Skeletal muscle satellite cell (primary cell): ENCODE measurements around the gene TIMP4.

ENCODE experiments used
- H3K27me3 ChIP-seq: 2 replicates; pipeline ENCODE4 v1.7.0; 2013; ENCODE audit warnings: low read length; ENCODE audit not compliant: control insufficient read depth, insufficient read depth
- H3K36me3 ChIP-seq: 2 replicates; pipeline ENCODE4 v1.7.0; 2013; ENCODE audit warnings: mild to moderate bottlenecking, control low read depth, low read length; ENCODE audit not compliant: insufficient read depth
- H3K4me1 ChIP-seq: 2 replicates; pipeline ENCODE4 v1.7.0; 2013; ENCODE audit warnings: low read length; ENCODE audit not compliant: control insufficient read depth, insufficient read depth
- H3K4me2 ChIP-seq: 2 replicates; pipeline ENCODE4 v1.7.0; 2013; ENCODE audit warnings: mild to moderate bottlenecking, low read length
- H3K4me3 ChIP-seq: 2 replicates; pipeline ENCODE4 v1.7.0; 2013; ENCODE audit warnings: low read length
- H3K9ac ChIP-seq: 2 replicates; pipeline ENCODE4 v1.7.0; 2013; ENCODE audit warnings: mild to moderate bottlenecking, low read depth, low read length, moderate library complexity
- H3K9me3 ChIP-seq: replicated peaks from 2 replicates; pipeline ENCODE4 v1.7.0; 2013; ENCODE audit warnings: mild to moderate bottlenecking, control low read depth, low read length

Gene TIMP4

DNA sequence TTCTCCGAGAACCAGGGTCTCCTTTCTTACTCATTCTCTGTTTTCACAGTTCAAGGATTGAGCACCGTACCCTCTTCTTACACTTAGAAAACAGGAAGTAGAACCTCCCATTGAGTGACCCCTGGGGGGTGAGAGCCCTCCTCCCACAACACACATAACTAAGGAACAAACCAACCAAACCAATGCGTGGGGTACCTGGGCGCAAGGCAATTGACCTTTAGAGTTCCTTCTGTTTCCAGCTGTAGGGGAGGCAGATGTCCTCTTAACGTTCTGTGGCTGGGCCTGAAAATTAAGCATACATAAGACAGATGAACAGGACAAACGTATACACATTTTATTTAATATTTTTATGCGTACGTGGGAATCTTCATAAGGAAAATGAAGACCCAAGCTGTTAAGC lies 33.5 kb upstream of the TIMP4 start:
- Histone ChIP-seq H3K27me3 (no peaks in the 10 kb centered on the region), H3K4me3 (no peak overlapping the region), H3K9me3 (no peaks in the 10 kb centered on the region), H3K36me3 (no peaks in the 10 kb centered on the region), H3K9ac (no peak overlapping the region), H3K4me1 (peaks cover 51% of the 10 kb centered on the region), H3K4me2 (no peak overlapping the region)

GRCh38 chr3:12191559-12191958 lies 32.8 kb upstream of the TIMP4 start:
- Histone ChIP-seq H3K4me3 (no peak overlapping the region), H3K4me1 (peaks cover 56% of the 10 kb centered on the region), H3K9ac (no peak overlapping the region), H3K9me3 (no peaks in the 10 kb centered on the region), H3K27me3 (no peaks in the 10 kb centered on the region), H3K4me2 (no peak overlapping the region), H3K36me3 (no peaks in the 10 kb centered on the region)

GRCh38 chr3:12190832-12191231 lies 32.1 kb upstream of the TIMP4 start:
- no peaks in the 10 kb centered on the region for H3K27me3 ChIP-seq
- H3K36me3 ChIP-seq: no peaks in the 10 kb centered on the region
- H3K4me1 ChIP-seq: peaks cover 56% of the 10 kb centered on the region
- H3K4me2 ChIP-seq: no peak overlapping the region
- no peak overlapping the region for H3K9ac ChIP-seq
- no peak overlapping the region for H3K4me3 ChIP-seq
- no peaks in the 10 kb centered on the region for H3K9me3 ChIP-seq

- Histone ChIP-seq H3K4me1 (peaks cover 53% of the 10 kb centered on the region), H3K27me3 (no peaks in the 10 kb centered on the region), H3K36me3 (no peaks in the 10 kb centered on the region), H3K9me3 (no peaks in the 10 kb centered on the region), H3K4me3 (no peak overlapping the region), H3K4me2 (no peak overlapping the region), H3K9ac (no peak overlapping the region)
Measured at GRCh38 chr3:12190221-12190807, 31.6 kb upstream of the TIMP4 start.

DNA sequence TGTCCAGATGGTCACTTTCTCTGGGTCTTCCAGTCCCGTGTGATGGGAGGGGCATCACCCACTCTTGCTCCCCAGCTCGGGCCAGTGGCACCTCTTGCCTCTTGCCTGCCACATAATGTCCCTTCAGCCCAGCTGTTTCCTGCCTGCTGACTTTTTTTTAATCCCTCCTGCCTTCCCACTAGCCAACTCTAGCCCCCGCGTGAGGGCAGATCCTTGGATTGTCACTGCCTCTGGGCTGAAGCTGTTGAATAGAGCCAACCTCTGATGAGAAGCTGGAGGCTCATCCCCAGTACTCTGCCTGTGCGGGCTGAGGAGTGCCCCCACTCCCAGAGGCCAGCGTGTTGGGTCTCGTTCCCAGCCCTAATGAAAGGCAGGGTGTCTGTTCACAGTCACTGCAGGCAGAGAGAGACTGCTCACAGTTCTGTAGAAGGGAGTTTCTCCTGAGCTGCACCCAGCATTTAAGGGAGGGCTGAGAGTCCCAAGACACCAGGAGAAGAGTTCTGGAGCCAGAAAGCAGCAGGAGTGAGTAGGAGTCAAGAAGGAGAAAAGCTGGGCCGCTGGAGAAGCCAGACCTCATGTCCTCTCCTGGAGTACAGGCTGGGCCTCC lies 30.1 kb upstream of the TIMP4 start:
- Histone ChIP-seq H3K27me3 (no peaks in the 10 kb centered on the region), H3K4me2 (peak overlapping the region; percentile 3), H3K4me3 (no peak overlapping the region), H3K9me3 (no peaks in the 10 kb centered on the region), H3K4me1 (peaks cover 37% of the 10 kb centered on the region), H3K9ac (peak overlapping the region; percentile 78), H3K36me3 (no peaks in the 10 kb centered on the region)

DNA sequence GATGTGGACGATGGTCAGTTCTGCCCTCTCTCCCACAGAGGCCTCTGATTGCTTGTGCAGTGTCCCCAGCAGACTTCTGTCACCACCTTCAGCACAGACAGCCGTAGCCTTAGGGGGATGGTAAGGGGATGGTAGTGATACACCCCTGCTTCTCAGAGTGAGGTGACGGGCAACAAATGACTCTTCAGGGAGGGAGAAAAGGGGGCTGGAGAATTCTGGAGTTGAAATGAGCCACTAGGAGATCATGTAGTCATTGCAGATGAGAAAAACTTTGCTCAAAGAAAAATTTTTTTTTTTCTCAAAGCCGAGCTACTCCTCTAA lies 29.6 kb upstream of the TIMP4 start:
- Histone ChIP-seq H3K4me1 (peaks cover 35% of the 10 kb centered on the region), H3K4me3 (peak overlapping the region; percentile 40), H3K27me3 (no peaks in the 10 kb centered on the region), H3K4me2 (peak overlapping the region; percentile 75), H3K36me3 (no peaks in the 10 kb centered on the region), H3K9ac (peak overlapping the region; percentile 78), H3K9me3 (no peaks in the 10 kb centered on the region)

DNA sequence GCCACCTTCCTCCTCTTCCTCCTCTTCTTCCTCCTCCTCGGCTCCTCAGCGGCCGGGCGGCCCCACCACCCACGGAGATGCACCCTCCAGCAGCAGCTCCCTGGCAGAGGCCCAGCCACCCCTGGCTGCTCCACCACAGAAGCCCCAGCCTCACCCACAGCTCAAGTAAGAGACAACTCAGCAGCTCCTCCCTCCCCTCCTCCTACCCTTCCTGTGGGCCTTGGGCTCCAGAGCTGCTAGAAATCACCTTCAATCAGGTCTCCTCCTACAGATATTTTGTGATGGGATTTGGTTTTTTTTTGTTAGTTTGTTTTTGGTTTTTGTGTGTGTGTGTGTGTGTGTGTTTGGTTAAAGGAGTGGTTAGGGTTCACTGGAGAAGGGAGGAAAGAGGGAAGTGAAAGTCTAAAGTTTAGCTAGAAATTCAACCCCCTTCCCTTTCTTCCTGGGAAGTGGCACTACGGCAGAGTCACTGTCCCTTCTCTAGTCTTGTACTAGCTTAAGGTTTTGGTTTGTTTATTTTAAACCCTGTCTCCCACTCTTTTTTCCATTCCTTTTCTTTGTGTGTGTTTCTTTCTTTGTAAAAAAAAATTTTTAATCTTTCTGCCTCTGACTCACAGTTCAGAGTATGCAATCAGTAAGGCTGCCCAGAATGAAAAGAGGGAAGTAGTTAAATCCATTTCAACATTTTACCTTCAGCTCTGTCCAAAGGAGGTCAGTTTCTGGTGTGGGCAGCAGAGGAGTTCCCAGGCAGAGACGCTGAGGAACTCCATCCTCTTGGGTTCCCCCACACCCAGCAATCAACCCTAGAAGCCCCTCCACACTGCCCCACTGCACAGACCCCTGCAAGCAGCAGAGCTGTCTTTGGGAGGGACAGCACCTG lies 29.0 kb upstream of the TIMP4 start:
- Histone ChIP-seq H3K4me2 (peak overlapping the region; percentile 75), H3K4me1 (peaks cover 29% of the 10 kb centered on the region), H3K36me3 (no peaks in the 10 kb centered on the region), H3K9me3 (no peaks in the 10 kb centered on the region), H3K4me3 (peak overlapping the region; percentile 40), H3K9ac (peak overlapping the region; percentile 78), H3K27me3 (no peaks in the 10 kb centered on the region)

GRCh38 chr3:12186515-12187286 lies 28.0 kb upstream of the TIMP4 start:
- no peak overlapping the region for H3K9ac ChIP-seq
- no peaks in the 10 kb centered on the region for H3K27me3 ChIP-seq
- peak overlapping the region; percentile 75 for H3K4me2 ChIP-seq
- H3K4me3 ChIP-seq: no peak overlapping the region
- H3K36me3 ChIP-seq: no peaks in the 10 kb centered on the region
- H3K4me1 ChIP-seq: peaks cover 26% of the 10 kb centered on the region
- H3K9me3 ChIP-seq: no peaks in the 10 kb centered on the region

- no peaks in the 10 kb centered on the region for H3K27me3 ChIP-seq
- no peak overlapping the region for H3K4me2 ChIP-seq
- no peaks in the 10 kb centered on the region for H3K9me3 ChIP-seq
- no peak overlapping the region for H3K9ac ChIP-seq
- H3K4me3 ChIP-seq: no peak overlapping the region
- peaks cover 26% of the 10 kb centered on the region for H3K4me1 ChIP-seq
- no peaks in the 10 kb centered on the region for H3K36me3 ChIP-seq
Measured at GRCh38 chr3:12186046-12186445, 27.3 kb upstream of the TIMP4 start.

GRCh38 chr3:12185172-12185710 lies 26.5 kb upstream of the TIMP4 start:
- Histone ChIP-seq H3K9me3 (no peaks in the 10 kb centered on the region), H3K4me2 (no peak overlapping the region), H3K4me3 (no peak overlapping the region)

DNA sequence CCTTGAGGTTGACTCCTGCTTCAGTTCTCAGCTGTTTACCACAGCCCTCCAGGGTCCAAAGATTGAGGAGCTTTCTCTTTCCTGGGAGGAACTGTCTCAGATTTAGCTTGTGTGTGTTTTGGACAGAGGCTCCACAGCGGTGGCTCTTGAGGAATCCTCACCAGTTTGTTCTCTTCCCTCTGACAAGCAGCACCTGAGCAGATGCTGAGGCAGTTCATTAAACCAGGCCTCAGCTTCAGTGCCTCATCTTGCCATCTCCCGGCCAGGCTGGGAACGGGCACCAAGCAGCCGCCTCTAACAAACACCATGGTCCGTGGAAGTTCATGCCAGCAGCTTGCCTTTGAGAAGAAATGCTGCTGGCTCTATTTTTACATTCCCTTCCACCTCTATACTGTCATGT lies 25.8 kb upstream of the TIMP4 start:
- Histone ChIP-seq H3K9ac (no peak overlapping the region), H3K4me3 (no peak overlapping the region), H3K4me2 (no peak overlapping the region), H3K36me3 (no peaks in the 10 kb centered on the region), H3K4me1 (peaks cover 35% of the 10 kb centered on the region), H3K27me3 (no peaks in the 10 kb centered on the region), H3K9me3 (no peaks in the 10 kb centered on the region)

More at GRCh38 chr3:12185172-12185710, 26.5 kb upstream of the TIMP4 start:
- no peak overlapping the region for H3K9ac ChIP-seq
- no peaks in the 10 kb centered on the region for H3K27me3 ChIP-seq
- H3K36me3 ChIP-seq: no peaks in the 10 kb centered on the region
- peaks cover 31% of the 10 kb centered on the region for H3K4me1 ChIP-seq
